Measurements from ENCODE around the gene VAV1.

- no peak for TF ChIP-seq CTCF (IDR thresholded peaks at IDR 0.05)
- no peak for TF ChIP-seq REST (IDR thresholded peaks at IDR 0.05; ENCODE audit: insufficient read depth in 1 of 2, low read depth in 2 of 2, low read length in 1 of 2)
- no peak for TF ChIP-seq POLR2AphosphoS5 (IDR thresholded peaks at IDR 0.05; ENCODE audit: low read depth, low read length)
- TF ChIP-seq TCF7L2 (IDR thresholded peaks at IDR 0.05; ENCODE audit: low read depth, low read length) = no peak
These were observed 4.9 kb upstream of the VAV1 start, which contains the start of gene SH2D3A for GRCh38 chr19:6767357-6768235.
